Ramos (cell line): ENCODE measurements around the gene IL34.
"Not testable (repeated sequence)": the region's sequence is repeated elsewhere in the genome, so short reads cannot be mapped to it uniquely, and the experiment has no call there.

Experiments used
- in situ Hi-C: fragments of 300-500 bp; cut with MboI; formaldehyde crosslinking; loops from one replicate; pipeline ENCODE4 v1.14.3; 2022; ENCODE audit warnings: low sequenced_read_pairs; ENCODE audit not compliant: unreplicated experiment

The IL34 gene

GRCh38 chr16:70630960-70631745 is 15.2 kb upstream of the IL34 start:
- in situ Hi-C loops, result no loop called here

DNA sequence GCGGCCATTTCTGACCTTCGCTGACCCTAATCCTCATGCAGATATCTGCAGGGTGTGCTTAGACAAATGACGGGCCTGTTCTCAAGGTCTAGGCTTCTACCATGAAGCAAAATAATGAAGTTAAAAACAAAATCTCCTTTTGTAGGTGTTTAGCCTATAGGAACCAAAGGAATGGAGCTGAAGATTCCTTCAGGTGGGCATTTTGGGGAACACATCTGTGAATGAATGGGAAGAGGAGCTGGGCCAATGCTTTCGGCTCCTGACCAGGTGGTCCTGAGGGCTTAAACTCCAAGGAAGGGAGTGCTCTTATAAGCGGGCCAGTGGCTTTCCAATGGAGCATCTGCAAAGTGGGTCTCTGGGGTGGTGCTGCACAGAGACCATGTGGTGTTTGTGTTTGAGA is 14.1 kb upstream of the IL34 start:
- in situ Hi-C loops, result no loop called here

DNA sequence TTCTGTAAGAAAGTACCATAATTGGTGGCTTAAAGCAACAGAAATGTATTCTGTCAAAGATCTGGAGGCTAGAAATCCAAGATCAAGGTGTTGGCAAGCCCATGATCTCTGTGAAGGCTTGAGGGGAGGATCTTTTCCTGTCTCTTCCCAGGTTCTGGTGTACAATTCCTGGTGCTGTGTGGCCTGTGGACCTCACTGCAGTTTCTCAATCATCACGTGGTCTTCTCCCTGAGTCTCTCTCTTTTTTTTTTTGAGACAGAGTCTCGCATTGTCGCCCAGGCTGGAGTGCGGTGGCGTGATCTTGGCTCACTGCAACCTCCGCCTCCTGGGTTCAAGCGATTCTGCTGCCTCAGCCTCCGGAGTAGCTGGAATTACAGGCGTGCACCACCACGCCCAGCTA is 12.7 kb upstream of the IL34 start:
- in situ Hi-C loops, result not testable (repeated sequence)

DNA sequence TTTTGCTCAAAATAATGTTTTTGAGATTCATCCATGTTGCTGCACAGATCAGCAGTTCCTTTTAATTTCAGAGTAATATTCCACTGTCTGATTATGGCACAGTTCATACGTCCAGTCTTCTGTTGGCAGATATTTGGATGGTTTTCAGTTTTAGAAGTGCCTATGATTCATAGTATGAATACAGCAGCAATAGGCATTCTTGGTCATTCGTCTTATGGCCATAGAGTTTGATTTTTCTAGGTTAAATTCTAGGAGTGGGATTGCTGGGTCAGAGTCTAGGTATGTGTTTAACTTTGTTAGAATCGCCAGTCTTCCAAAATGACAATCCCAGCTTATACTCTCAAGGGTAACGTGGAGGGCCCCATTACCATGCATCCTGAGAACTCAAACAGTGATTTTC is 11.5 kb upstream of the IL34 start:
- in situ Hi-C loops, result no loop called here

DNA sequence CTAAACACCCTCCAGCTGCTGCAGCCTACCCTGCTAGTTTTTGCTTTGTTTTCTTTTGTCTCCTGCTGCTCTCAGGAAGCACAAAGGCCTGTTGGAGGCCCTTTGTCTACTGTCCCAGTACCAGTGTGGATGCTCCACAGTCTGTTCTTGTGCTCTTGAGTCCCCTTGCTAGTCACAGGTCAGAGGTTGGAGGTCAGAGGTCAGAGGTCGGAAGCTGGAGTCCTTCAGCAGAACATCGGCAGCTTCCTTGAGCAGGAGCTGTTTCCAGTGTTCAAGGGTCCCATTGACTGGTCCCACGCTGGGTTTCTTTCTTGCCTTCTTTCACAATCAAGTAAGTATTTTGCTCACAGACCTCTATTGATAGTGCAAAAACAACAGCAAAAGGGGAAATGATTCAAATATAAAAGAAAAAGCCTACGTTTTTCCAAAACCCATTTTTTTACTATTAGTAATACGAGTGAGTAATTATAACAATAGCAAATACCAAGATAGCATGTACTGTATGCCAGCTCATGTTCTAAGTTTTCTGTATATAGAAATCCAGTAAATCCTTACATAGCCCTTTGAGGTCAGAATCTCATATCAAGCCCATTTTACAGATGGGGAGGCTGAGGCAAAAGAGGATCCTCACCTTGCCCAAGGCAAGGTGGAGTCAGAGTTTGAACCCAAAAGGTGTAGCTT is 10.9 kb upstream of the IL34 start:
- in situ Hi-C loops, result no loop called here

DNA sequence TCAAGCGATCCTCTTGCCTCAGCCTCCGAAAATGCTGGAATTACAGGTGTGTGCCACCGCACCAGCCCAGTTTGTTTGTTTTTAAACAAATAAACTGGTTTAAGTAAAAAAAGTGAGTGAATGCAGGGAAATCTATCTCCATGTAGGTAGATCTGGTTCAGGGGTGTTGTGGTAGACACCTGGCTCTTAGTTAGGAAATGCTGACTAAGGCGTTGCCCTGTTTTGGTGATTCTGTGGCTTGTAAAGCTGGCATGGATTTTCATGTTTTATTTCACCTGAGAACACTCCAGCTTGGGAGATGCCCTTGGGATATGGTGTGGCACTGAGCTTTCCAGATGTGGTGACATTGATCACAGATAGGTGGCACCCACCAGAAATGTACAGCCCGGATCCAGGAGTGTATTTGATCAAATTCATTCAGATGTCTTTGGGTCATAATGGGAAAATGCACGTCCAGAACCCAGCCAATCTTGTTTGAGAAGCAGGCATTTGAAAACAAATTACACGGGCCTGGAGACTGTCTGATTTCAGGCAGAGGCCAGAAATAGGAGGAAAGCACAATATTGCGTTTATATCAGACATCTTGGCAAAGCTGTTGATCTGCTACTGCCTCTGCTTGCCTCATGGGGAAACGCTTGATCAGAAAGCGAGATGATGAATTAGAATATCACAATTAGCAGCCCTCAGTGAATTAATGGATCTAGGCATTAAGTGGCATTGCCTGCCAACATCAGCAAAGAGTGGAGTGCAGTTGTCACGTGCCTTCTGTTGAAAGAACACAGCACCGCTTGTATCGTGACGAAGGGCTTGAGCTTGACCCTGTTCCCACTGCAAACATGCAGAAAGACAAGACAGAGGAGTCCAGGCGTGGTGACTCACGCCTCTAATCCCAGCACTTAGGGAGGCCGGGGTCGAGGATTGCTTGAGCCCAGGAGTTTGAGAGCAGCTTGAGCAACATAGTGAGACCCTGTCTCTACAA is 7.3 kb upstream of the IL34 start:
- in situ Hi-C loops, result no loop called here

GRCh38 chr16:70642633-70643032 is 3.7 kb upstream of the IL34 start:
- in situ Hi-C loops, result no loop called here

GRCh38 chr16:70643264-70643663 is 3.1 kb upstream of the IL34 start:
- in situ Hi-C loops, result not testable (repeated sequence)

GRCh38 chr16:70644763-70645597 is 1.4 kb upstream of the IL34 start:
- in situ Hi-C loops, result no loop called here

- in situ Hi-C loops, result no loop called here
These were observed 1.3 kb downstream of the IL34 start for GRCh38 chr16:70647441-70648359.

DNA sequence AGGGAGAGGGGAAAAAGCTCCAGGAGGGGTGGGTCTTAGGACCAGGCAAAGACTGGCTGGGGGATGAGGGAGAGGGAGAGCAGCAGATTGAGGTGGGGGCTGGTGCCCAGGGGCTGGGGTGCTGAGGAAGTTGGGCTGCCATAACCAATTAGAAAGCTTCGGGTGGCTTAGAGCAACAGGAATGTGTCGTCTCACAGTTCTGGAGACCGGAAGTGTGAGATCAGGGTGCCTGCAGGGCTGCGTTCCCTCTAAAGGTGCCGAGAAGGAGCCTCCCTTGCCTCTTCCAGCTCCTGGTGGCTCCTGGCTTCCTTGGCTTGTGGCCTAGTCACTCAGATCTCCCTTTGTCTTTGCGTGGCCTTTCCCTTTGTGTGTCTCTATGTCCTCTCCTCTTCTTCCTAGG is 2.2 kb downstream of the IL34 start:
- in situ Hi-C loops, result no loop called here

GRCh38 chr16:70649300-70649699 is 2.9 kb downstream of the IL34 start:
- in situ Hi-C loops, result no loop called here

DNA sequence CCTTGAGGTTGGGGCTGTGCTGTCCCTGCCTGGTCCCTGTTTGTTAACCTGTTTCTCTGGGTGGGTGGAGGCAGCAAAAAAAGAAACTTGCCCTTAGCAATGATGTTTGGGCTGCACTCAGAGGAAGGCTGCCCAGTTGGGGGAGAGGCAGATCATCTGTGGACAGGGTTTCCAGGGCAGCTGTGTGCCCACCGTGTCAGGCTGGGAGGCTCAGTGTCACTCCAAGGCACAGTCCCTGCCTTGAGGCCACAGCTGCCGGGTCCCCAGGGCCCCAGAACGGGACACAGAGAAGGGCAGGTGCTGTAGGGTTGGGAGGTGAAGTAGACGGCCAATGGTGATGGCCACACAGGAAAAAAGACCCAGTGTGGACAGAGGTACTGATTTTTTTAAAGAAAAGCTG is 3.9 kb downstream of the IL34 start:
- in situ Hi-C loops, result loop anchor here (10.0 kb wide), 1 partner anchor 275 kb away; no protein-coding TSS in a partner anchor

DNA sequence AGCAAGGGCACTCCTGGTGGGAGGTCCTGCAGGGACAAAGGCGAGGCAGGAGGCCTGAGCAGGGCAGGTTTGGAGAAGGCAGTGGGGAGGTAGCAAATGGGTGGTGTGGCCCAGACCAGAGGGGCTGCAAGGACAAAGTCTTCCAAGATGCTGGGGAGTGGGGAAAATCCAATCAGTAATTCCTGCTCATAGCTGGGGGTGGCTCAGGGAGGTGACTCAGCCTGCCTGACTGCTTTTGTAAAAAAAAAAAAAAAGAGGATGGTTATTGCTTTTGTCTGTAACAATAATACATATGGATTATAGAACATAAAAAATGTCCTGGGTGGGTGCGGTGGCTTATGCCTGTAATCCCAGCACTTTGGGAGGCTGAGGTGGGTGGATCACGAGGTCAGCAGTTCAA is 5.2 kb downstream of the IL34 start:
- in situ Hi-C loops, result loop anchor here (10.0 kb wide), 1 partner anchor 277 kb away; no protein-coding TSS in a partner anchor

DNA sequence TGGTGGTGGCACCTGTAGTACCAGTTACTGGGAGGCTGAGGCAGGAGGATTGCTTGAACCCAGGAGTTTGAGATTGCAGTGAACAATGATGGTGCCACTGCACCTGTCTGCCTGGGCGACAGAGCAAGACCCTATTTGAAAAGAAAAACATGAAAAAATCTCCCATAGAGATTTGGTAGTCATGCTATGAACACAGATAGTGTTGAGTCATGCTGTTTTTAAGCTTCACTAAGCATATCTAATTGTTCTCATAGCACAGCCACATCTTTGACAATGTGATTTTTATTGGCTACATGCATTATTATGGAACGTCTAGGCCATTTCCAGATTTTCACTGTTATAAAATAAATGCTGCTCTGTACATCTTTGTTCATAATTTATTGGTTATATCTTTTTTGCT is 6.0 kb downstream of the IL34 start:
- in situ Hi-C loops, result loop anchor here (10.0 kb wide), 1 partner anchor 278 kb away; no protein-coding TSS in a partner anchor

DNA sequence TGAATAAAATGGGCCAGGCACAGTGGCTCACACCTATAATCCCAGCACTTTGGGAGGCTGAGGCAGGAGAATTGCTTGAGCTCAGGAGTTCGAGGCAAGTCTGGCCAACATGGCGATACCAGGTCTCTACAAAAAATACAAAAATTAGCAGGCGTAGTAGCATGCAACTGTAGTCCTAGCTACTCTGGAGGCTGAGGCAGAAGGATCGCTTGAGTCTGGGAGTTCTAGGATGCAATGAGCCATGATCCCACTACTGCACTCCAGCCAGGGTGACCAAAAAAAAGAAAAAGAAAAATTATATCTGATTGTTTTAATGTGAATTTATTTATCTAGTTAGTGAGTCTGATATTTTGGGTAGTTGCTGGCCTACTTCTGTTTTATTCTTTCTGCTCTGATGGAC is 7.0 kb downstream of the IL34 start:
- in situ Hi-C loops, result loop anchor here (10.0 kb wide), 1 partner anchor 279 kb away; no protein-coding TSS in a partner anchor

GRCh38 chr16:70653809-70654771 is 7.7 kb downstream of the IL34 start:
- in situ Hi-C loops, result loop anchor here (10.0 kb wide), 1 partner anchor 279 kb away; no protein-coding TSS in a partner anchor
